HG03521 (cell line): Measurements from ENCODE around the gene TRIM6.
A peak's percentile ranks its signal among the peaks of the same experiment; 100 is the strongest.
"Not testable (repeated sequence)": the region's sequence is repeated elsewhere in the genome, so short reads cannot be mapped to it uniquely, and the experiment has no call there.

Source experiments
- ATAC-seq: cut with Tn5 transposase; IDR thresholded peaks from one replicate; pipeline ENCODE4 v1.9.1; 2021; ENCODE audit warnings: mild to moderate bottlenecking, moderate library complexity; ENCODE audit not compliant: unreplicated experiment

Gene TRIM6

GRCh38 chr11:5596607-5597201, at the start of gene TRIM6:
TSS of gene TRIM6 (plus strand) at chr11:5596637. CDS start at chr11:5596898, 261 bp downstream.
- ATAC-seq, result no peak

- no peak for ATAC-seq
Observed at GRCh38 chr11:5547982-5548381, 48.5 kb upstream of the TRIM6 start.

- no peak for ATAC-seq
Observed at GRCh38 chr11:5548440-5548839, 48.0 kb upstream of the TRIM6 start, which contains the start of gene OR52H1. TSS of gene OR52H1 (minus strand) at chr11:5548540. CDS start at chr11:5545505, 3,035 bp downstream.

- ATAC-seq, result no peak
Observed at GRCh38 chr11:5550440-5551095, 45.9 kb upstream of the TRIM6 start.

GRCh38 chr11:5553343-5553742, 43.1 kb upstream of the TRIM6 start:
- ATAC-seq, result no peak

GRCh38 chr11:5556596-5557188, 39.7 kb upstream of the TRIM6 start:
- ATAC-seq, result no peak

GRCh38 chr11:5557751-5558150, 38.7 kb upstream of the TRIM6 start:
- no peak for ATAC-seq

- no peak for ATAC-seq
Observed at GRCh38 chr11:5564259-5565019, 32.0 kb upstream of the TRIM6 start.

GRCh38 chr11:5574654-5575053, 21.8 kb upstream of the TRIM6 start:
- ATAC-seq, result no peak

GRCh38 chr11:5575152-5575551, 21.3 kb upstream of the TRIM6 start:
- no peak for ATAC-seq

GRCh38 chr11:5577101-5577500, 19.3 kb upstream of the TRIM6 start:
- ATAC-seq, result no peak

- no peak for ATAC-seq
Observed at GRCh38 chr11:5580577-5580976, 15.9 kb upstream of the TRIM6 start, which contains the start of gene OR52B6. TSS of gene OR52B6 (plus strand) at chr11:5580877. CDS start at chr11:5580877, 0 bp downstream.

GRCh38 chr11:5581014-5581413, 15.4 kb upstream of the TRIM6 start:
- ATAC-seq, result no peak

GRCh38 chr11:5584458-5584857, 12.0 kb upstream of the TRIM6 start:
- ATAC-seq, result not testable (repeated sequence)

- not testable (repeated sequence) for ATAC-seq
Observed at GRCh38 chr11:5589906-5590305, 6.5 kb upstream of the TRIM6 start.

- ATAC-seq, result no peak
Observed at GRCh38 chr11:5591613-5592012, 4.8 kb upstream of the TRIM6 start.

- no peak for ATAC-seq
Observed at GRCh38 chr11:5592615-5593014, 3.8 kb upstream of the TRIM6 start.

GRCh38 chr11:5593146-5593545, 3.3 kb upstream of the TRIM6 start:
- no peak for ATAC-seq

GRCh38 chr11:5597953-5598352, 1.5 kb downstream of the TRIM6 start:
- no peak for ATAC-seq

- ATAC-seq, result peak; percentile 94
Observed at GRCh38 chr11:5600374-5600851, 4.0 kb downstream of the TRIM6 start.

- not testable (repeated sequence) for ATAC-seq
Observed at GRCh38 chr11:5602791-5603190, 6.4 kb downstream of the TRIM6 start.
